Astrocyte of the spinal cord (primary cell): ENCODE data around the gene ACTN1.

Experiments used
- DNase-seq: peaks from one replicate; pipeline ENCODE4 v3.0.0; 2011; ENCODE audit warnings: low read depth, low spot score
- H3K4me3 ChIP-seq: 2 replicates; pipeline ENCODE4 v1.5.1; 2011; ENCODE audit warnings: low read depth, mild to moderate bottlenecking, low read length, moderate library complexity
- CTCF ChIP-seq: IDR thresholded peaks from 2 replicates; pipeline ENCODE4 v1.5.1; 2012; ENCODE audit warnings: low read depth, mild to moderate bottlenecking, low read length, inconsistent platforms
- in situ Hi-C: cut with HindIII; loops from 2 replicates; pipeline ENCODE4 v1.10.0; 2017; ENCODE audit warnings: low sequenced_read_pairs

ACTN1 gene

GRCh38 chr14:68890173-68890931 is 88.8 kb downstream of the ACTN1 start:
- no peak for TF ChIP-seq CTCF
- in situ Hi-C loops = no loop called here
- no peak overlapping the region for H3K4me3 ChIP-seq
- DNase-seq = no peak

GRCh38 chr14:68888883-68889282 is 90.2 kb downstream of the ACTN1 start:
- TF ChIP-seq CTCF = no peak

GRCh38 chr14:68888025-68888850 is 90.9 kb downstream of the ACTN1 start:
- peak; percentile 23 for DNase-seq
- in situ Hi-C loops = no loop called here
- TF ChIP-seq CTCF = no peak

More at GRCh38 chr14:68888883-68889282, 90.2 kb downstream of the ACTN1 start:
- H3K4me3 ChIP-seq = no peak overlapping the region
- no peak for DNase-seq
- in situ Hi-C loops = no loop called here

GRCh38 chr14:68886109-68886434 is 93.0 kb downstream of the ACTN1 start:
- no peak for DNase-seq
- in situ Hi-C loops = no loop called here
- no peak overlapping the region for H3K4me3 ChIP-seq
- TF ChIP-seq CTCF = no peak

More at GRCh38 chr14:68888025-68888850, 90.9 kb downstream of the ACTN1 start:
- H3K4me3 ChIP-seq = no peak overlapping the region

- no peak overlapping the region for H3K4me3 ChIP-seq
- no peak for TF ChIP-seq CTCF
- in situ Hi-C loops = no loop called here
- DNase-seq = no peak
Observed at GRCh38 chr14:68885226-68886108, 93.6 kb downstream of the ACTN1 start.
